TTC549 (cell line): ENCODE data around the gene PLAAT4.
"Not testable (repeated sequence)": the region's sequence is repeated elsewhere in the genome, so short reads cannot be mapped to it uniquely, and the experiment has no call there.

ENCODE experiments used
- FAIRE-seq: peaks from 2 replicates; lab custom pipeline; 2012; peaks lifted over from hg19 to GRCh38; lab: Jason Lieb, UNC

The PLAAT4 gene

GRCh38 chr11:63543711-63544110, 7.1 kb downstream of the PLAAT4 start:
- FAIRE-seq = no peak

GRCh38 chr11:63547061-63547460, 10.5 kb downstream of the PLAAT4 start:
- FAIRE-seq = no peak

GRCh38 chr11:63548178-63548577, 11.6 kb downstream of the PLAAT4 start:
- FAIRE-seq = no peak

GRCh38 chr11:63549411-63549810, 12.8 kb downstream of the PLAAT4 start:
- FAIRE-seq = no peak

GRCh38 chr11:63550156-63550700, 13.6 kb downstream of the PLAAT4 start:
- FAIRE-seq = not testable (repeated sequence)

- FAIRE-seq = no peak
These were observed 14.7 kb downstream of the PLAAT4 start for GRCh38 chr11:63551091-63551888.

- no peak for FAIRE-seq
These were observed 15.3 kb downstream of the PLAAT4 start for GRCh38 chr11:63551889-63552266.

GRCh38 chr11:63552921-63553320, 16.3 kb downstream of the PLAAT4 start:
- FAIRE-seq = no peak

GRCh38 chr11:63553759-63554158, 17.2 kb downstream of the PLAAT4 start:
- no peak for FAIRE-seq

- FAIRE-seq = no peak
These were observed 18.2 kb downstream of the PLAAT4 start for GRCh38 chr11:63554877-63555223.

GRCh38 chr11:63556404-63557013, 19.9 kb downstream of the PLAAT4 start:
- FAIRE-seq = no peak

GRCh38 chr11:63557570-63557969, 21.0 kb downstream of the PLAAT4 start:
- FAIRE-seq = no peak

- FAIRE-seq = no peak
These were observed 22.0 kb downstream of the PLAAT4 start for GRCh38 chr11:63558459-63559157.

GRCh38 chr11:63560506-63561180, 24.0 kb downstream of the PLAAT4 start:
- FAIRE-seq = no peak

GRCh38 chr11:63563201-63564055, 26.8 kb downstream of the PLAAT4 start, which contains the start of gene PLAAT2:
Gene PLAAT2 (minus strand): TSS chr11:63563379. CDS start chr11:63563324, 55 bp downstream.
- FAIRE-seq = no peak

GRCh38 chr11:63564056-63564774, 27.6 kb downstream of the PLAAT4 start:
- no peak for FAIRE-seq

- FAIRE-seq = no peak
These were observed 28.3 kb downstream of the PLAAT4 start for GRCh38 chr11:63564784-63565350.

- FAIRE-seq = no peak
These were observed 30.6 kb downstream of the PLAAT4 start for GRCh38 chr11:63567044-63567840.

- FAIRE-seq = no peak
These were observed 33.0 kb downstream of the PLAAT4 start for GRCh38 chr11:63569570-63569969.
